ENCODE results near the gene SGCD. TPM values are rescaled to one million over a fixed set of nuclear protein-coding genes. Genes with fewer than 3 reads are reported as not detected.

The SGCD gene
- polyA plus RNA-seq, 4 donors, result 0.22 to 7.5 (median 0.62) TPM

GRCh38 chr5:156543348-156544145, 216.6 kb downstream of the SGCD start:
- WGBS, 3 donors, result 57 to 67% (median 66%) methylated on average over 5 of the region's 5 CpGs
- no peak overlapping the region for H3K27ac ChIP-seq (ENCODE audit: low read depth in 1 of 3, low read length in 2 of 3)
- no peaks in the 10 kb centered on the region for H3K4me1 ChIP-seq (ENCODE audit: control insufficient read depth in 3 of 3, insufficient read depth in 2 of 3, low read depth in 1 of 3, low read length in 2 of 3)
- no peaks in the 10 kb centered on the region for H3K36me3 ChIP-seq (ENCODE audit: control insufficient read depth in 3 of 3, insufficient read depth in 2 of 3, low read depth in 1 of 3, low read length in 3 of 3)
- H3K27me3 ChIP-seq (ENCODE audit: control insufficient read depth in 3 of 3, insufficient read depth in 3 of 3, low read length in 3 of 3), result no peaks in the 10 kb centered on the region
- no peak for FAIRE-seq
- no peak overlapping the region for H3K4me3 ChIP-seq (ENCODE audit: low read depth in 1 of 3, low read length in 3 of 3)
- no peak for DNase-seq
- H3K9me3 ChIP-seq (ENCODE audit: control insufficient read depth in 2 of 2, insufficient read depth in 1 of 2, low read depth in 1 of 2, low read length in 1 of 2), result no peaks in the 10 kb centered on the region

- WGBS, 3 donors, result 73 to 84% (median 74%) methylated on average over 3 of the region's 3 CpGs
- Histone ChIP-seq H3K4me3 (ENCODE audit: low read depth in 1 of 3, low read length in 3 of 3) (no peak overlapping the region), H3K27me3 (ENCODE audit: control insufficient read depth in 3 of 3, insufficient read depth in 3 of 3, low read length in 3 of 3) (no peaks in the 10 kb centered on the region), H3K4me1 (ENCODE audit: control insufficient read depth in 3 of 3, insufficient read depth in 2 of 3, low read depth in 1 of 3, low read length in 2 of 3) (no peaks in the 10 kb centered on the region), H3K9me3 (ENCODE audit: control insufficient read depth in 2 of 2, insufficient read depth in 1 of 2, low read depth in 1 of 2, low read length in 1 of 2) (no peaks in the 10 kb centered on the region), H3K36me3 (ENCODE audit: control insufficient read depth in 3 of 3, insufficient read depth in 2 of 3, low read depth in 1 of 3, low read length in 3 of 3) (no peaks in the 10 kb centered on the region), H3K27ac (ENCODE audit: low read depth in 1 of 3, low read length in 2 of 3) (no peak overlapping the region)
- no peak for FAIRE-seq
- DNase-seq, result no peak
These were observed 225.9 kb downstream of the SGCD start for GRCh38 chr5:156552855-156553358.

GRCh38 chr5:156556666-156557406, 229.9 kb downstream of the SGCD start:
- no peak overlapping the region for H3K27ac ChIP-seq (ENCODE audit: low read depth in 1 of 3, low read length in 2 of 3)
- H3K4me3 ChIP-seq (ENCODE audit: low read depth in 1 of 3, low read length in 3 of 3), result no peak overlapping the region
- H3K36me3 ChIP-seq (ENCODE audit: control insufficient read depth in 3 of 3, insufficient read depth in 2 of 3, low read depth in 1 of 3, low read length in 3 of 3), result no peaks in the 10 kb centered on the region
- H3K9me3 ChIP-seq (ENCODE audit: control insufficient read depth in 2 of 2, insufficient read depth in 1 of 2, low read depth in 1 of 2, low read length in 1 of 2), result no peaks in the 10 kb centered on the region
- 33 to 54% (median 41%) methylated on average over 1 of the region's 1 CpG for WGBS, 3 donors
- H3K27me3 ChIP-seq (ENCODE audit: control insufficient read depth in 3 of 3, insufficient read depth in 3 of 3, low read length in 3 of 3), result no peaks in the 10 kb centered on the region
- H3K4me1 ChIP-seq (ENCODE audit: control insufficient read depth in 3 of 3, insufficient read depth in 2 of 3, low read depth in 1 of 3, low read length in 2 of 3), result no peaks in the 10 kb centered on the region
- DNase-seq (no peak), FAIRE-seq (no peak)

GRCh38 chr5:156560002-156560401, 233.0 kb downstream of the SGCD start:
- Histone ChIP-seq H3K9me3 (ENCODE audit: control insufficient read depth in 2 of 2, insufficient read depth in 1 of 2, low read depth in 1 of 2, low read length in 1 of 2) (no peaks in the 10 kb centered on the region), H3K36me3 (ENCODE audit: control insufficient read depth in 3 of 3, insufficient read depth in 2 of 3, low read depth in 1 of 3, low read length in 3 of 3) (no peaks in the 10 kb centered on the region), H3K27ac (ENCODE audit: low read depth in 1 of 3, low read length in 2 of 3) (no peak overlapping the region), H3K4me3 (ENCODE audit: low read depth in 1 of 3, low read length in 3 of 3) (no peak overlapping the region), H3K4me1 (ENCODE audit: control insufficient read depth in 3 of 3, insufficient read depth in 2 of 3, low read depth in 1 of 3, low read length in 2 of 3) (no peaks in the 10 kb centered on the region), H3K27me3 (ENCODE audit: control insufficient read depth in 3 of 3, insufficient read depth in 3 of 3, low read length in 3 of 3) (no peaks in the 10 kb centered on the region)
- no peak for DNase-seq
- 58 to 68% (median 68%) methylated on average over 2 of the region's 2 CpGs for WGBS, 3 donors
- FAIRE-seq, result no peak

- H3K4me3 ChIP-seq (ENCODE audit: low read depth in 1 of 3, low read length in 3 of 3), result no peak overlapping the region
- no peaks in the 10 kb centered on the region for H3K27me3 ChIP-seq (ENCODE audit: control insufficient read depth in 3 of 3, insufficient read depth in 3 of 3, low read length in 3 of 3)
- DNase-seq (no peak), FAIRE-seq (no peak)
- H3K27ac ChIP-seq (ENCODE audit: low read depth in 1 of 3, low read length in 2 of 3), result no peak overlapping the region
- WGBS, 3 donors, result 83 to 92% (median 88%) methylated on average over 1 of the region's 1 CpG
- H3K9me3 ChIP-seq (ENCODE audit: control insufficient read depth in 2 of 2, insufficient read depth in 1 of 2, low read depth in 1 of 2, low read length in 1 of 2), result no peaks in the 10 kb centered on the region
- no peaks in the 10 kb centered on the region for H3K36me3 ChIP-seq (ENCODE audit: control insufficient read depth in 3 of 3, insufficient read depth in 2 of 3, low read depth in 1 of 3, low read length in 3 of 3)
- H3K4me1 ChIP-seq (ENCODE audit: control insufficient read depth in 3 of 3, insufficient read depth in 2 of 3, low read depth in 1 of 3, low read length in 2 of 3), result no peaks in the 10 kb centered on the region
These were observed 234.7 kb downstream of the SGCD start for GRCh38 chr5:156561651-156562050.

- Histone ChIP-seq H3K9me3 (ENCODE audit: control insufficient read depth in 2 of 2, insufficient read depth in 1 of 2, low read depth in 1 of 2, low read length in 1 of 2) (no peaks in the 10 kb centered on the region), H3K27me3 (ENCODE audit: control insufficient read depth in 3 of 3, insufficient read depth in 3 of 3, low read length in 3 of 3) (no peaks in the 10 kb centered on the region), H3K36me3 (ENCODE audit: control insufficient read depth in 3 of 3, insufficient read depth in 2 of 3, low read depth in 1 of 3, low read length in 3 of 3) (no peaks in the 10 kb centered on the region), H3K4me3 (ENCODE audit: low read depth in 1 of 3, low read length in 3 of 3) (no peak overlapping the region), H3K27ac (ENCODE audit: low read depth in 1 of 3, low read length in 2 of 3) (no peak overlapping the region), H3K4me1 (ENCODE audit: control insufficient read depth in 3 of 3, insufficient read depth in 2 of 3, low read depth in 1 of 3, low read length in 2 of 3) (no peaks in the 10 kb centered on the region)
- no peak for FAIRE-seq
- DNase-seq, result no peak
These were observed 243.7 kb downstream of the SGCD start for GRCh38 chr5:156570615-156571014.

GRCh38 chr5:156581725-156582124, 254.8 kb downstream of the SGCD start:
- no peaks in the 10 kb centered on the region for H3K27me3 ChIP-seq (ENCODE audit: control insufficient read depth in 3 of 3, insufficient read depth in 3 of 3, low read length in 3 of 3)
- DNase-seq (no peak), FAIRE-seq (no peak)
- H3K27ac ChIP-seq (ENCODE audit: low read depth in 1 of 3, low read length in 2 of 3), result no peak overlapping the region
- H3K4me3 ChIP-seq (ENCODE audit: low read depth in 1 of 3, low read length in 3 of 3), result no peak overlapping the region
- H3K9me3 ChIP-seq (ENCODE audit: control insufficient read depth in 2 of 2, insufficient read depth in 1 of 2, low read depth in 1 of 2, low read length in 1 of 2), result peaks cover 0 to 4% of the 10 kb centered on the region in 2 donors
- H3K36me3 ChIP-seq (ENCODE audit: control insufficient read depth in 3 of 3, insufficient read depth in 2 of 3, low read depth in 1 of 3, low read length in 3 of 3), result no peaks in the 10 kb centered on the region
- H3K4me1 ChIP-seq (ENCODE audit: control insufficient read depth in 3 of 3, insufficient read depth in 2 of 3, low read depth in 1 of 3, low read length in 2 of 3), result no peaks in the 10 kb centered on the region
- 74 to 79% (median 76%) methylated on average over 3 of the region's 3 CpGs for WGBS, 3 donors

GRCh38 chr5:156582193-156582598, 255.2 kb downstream of the SGCD start:
- no peaks in the 10 kb centered on the region for H3K4me1 ChIP-seq (ENCODE audit: control insufficient read depth in 3 of 3, insufficient read depth in 2 of 3, low read depth in 1 of 3, low read length in 2 of 3)
- no peak overlapping the region for H3K27ac ChIP-seq (ENCODE audit: low read depth in 1 of 3, low read length in 2 of 3)
- DNase-seq (no peak), FAIRE-seq (no peak)
- H3K4me3 ChIP-seq (ENCODE audit: low read depth in 1 of 3, low read length in 3 of 3), result no peak overlapping the region
- WGBS, 3 donors, result 34 to 44% (median 41%) methylated on average over 2 of the region's 2 CpGs
- H3K9me3 ChIP-seq (ENCODE audit: control insufficient read depth in 2 of 2, insufficient read depth in 1 of 2, low read depth in 1 of 2, low read length in 1 of 2), result peaks cover 0 to 4% of the 10 kb centered on the region in 2 donors
- no peaks in the 10 kb centered on the region for H3K27me3 ChIP-seq (ENCODE audit: control insufficient read depth in 3 of 3, insufficient read depth in 3 of 3, low read length in 3 of 3)
- no peaks in the 10 kb centered on the region for H3K36me3 ChIP-seq (ENCODE audit: control insufficient read depth in 3 of 3, insufficient read depth in 2 of 3, low read depth in 1 of 3, low read length in 3 of 3)
